Upper lobe of left lung (tissue), 4 donors: ENCODE data around the gene KCNE4.

Experiments
- EP300 ChIP-seq, 4 donors: sonication (generic); formaldehyde crosslinking; IDR thresholded peaks; one replicate each; pipeline ENCODE4 v1.5.1; 2017; ENCODE audit warnings: antibody characterized with exemption in 4 of 4, control low read depth in 2 of 4
- POLR2A ChIP-seq, 4 donors: fragments of 450-650 bp; IDR thresholded peaks; one replicate each; pipeline ENCODE4 v1.5.1; 2016 to 2017; ENCODE audit warnings: antibody characterized with exemption in 4 of 4, mild to moderate bottlenecking in 2 of 4

- TF ChIP-seq POLR2A (IDR thresholded peaks at IDR 0.05): no peak
- no peak for TF ChIP-seq EP300 (IDR thresholded peaks at IDR 0.05)
Observed at GRCh38 chr2:223072826-223073225, 20.8 kb downstream of the KCNE4 start.
